Tibial nerve (tissue), 4 donors: ENCODE measurements around the gene KCNA2. TPM values are rescaled to one million over a fixed set of nuclear protein-coding genes. Genes with fewer than 3 reads are reported as not detected.
A peak's percentile ranks its signal among the peaks of the same experiment; 100 is the strongest.

ENCODE experiments used
- DNase-seq, 2 donors: peaks; one replicate each; pipeline ENCODE4 v3.0.0-alpha.2; 2019; ENCODE audit warnings: low spot score in 2 of 2
- H3K27ac ChIP-seq, 4 donors: fragments of 200-600 bp; sonication (generic) in 3 of 4; one replicate each; pipeline ENCODE4 v1.5.1; 2017 to 2019; ENCODE audit warnings: mild to moderate bottlenecking in 1 of 4
- H3K27me3 ChIP-seq, 2 donors: fragments of 200-600 bp; sonication (generic) in 1 of 2; one replicate each; pipeline versions ENCODE4 v1.5.1 to v1.6.0; 2017 to 2019
- H3K36me3 ChIP-seq, 3 donors: fragments of 200-600 bp; sonication (generic); one replicate each; pipeline ENCODE4 v1.5.1; 2018 to 2019
- H3K4me1 ChIP-seq, 4 donors: fragments of 200-600 bp; sonication (generic) in 3 of 4; one replicate each; pipeline ENCODE4 v1.5.1; 2017 to 2019
- H3K4me3 ChIP-seq, 4 donors: fragments of 200-600 bp; sonication (generic) in 3 of 4; one replicate each; pipeline ENCODE4 v1.5.1; 2017 to 2019; ENCODE audit warnings: mild to moderate bottlenecking in 1 of 4, moderate library complexity in 1 of 4
- H3K9me3 ChIP-seq, 4 donors: fragments of 200-600 bp; sonication (generic) in 3 of 4; one replicate each; pipeline ENCODE4 v1.5.1; 2017 to 2019
- EP300 ChIP-seq, 2 donors: sonication (generic); formaldehyde crosslinking; IDR thresholded peaks; one replicate each; pipeline ENCODE4 v1.6.1; 2017; ENCODE audit warnings: antibody characterized with exemption in 2 of 2, mild to moderate bottlenecking in 1 of 2
- POLR2A ChIP-seq, 2 donors: fragments of 450-650 bp; IDR thresholded peaks; one replicate each; pipeline ENCODE4 v1.6.1; 2017; ENCODE audit warnings: antibody characterized with exemption in 2 of 2, mild to moderate bottlenecking in 2 of 2, moderate library complexity in 2 of 2
- WGBS, 2 donors: methylation state at CpG; one replicate each; pipeline ENCODE4 v1.1.5; 2018; 5-methylcytosine and 5-hydroxymethylcytosine counted together
- total RNA-seq, 4 donors: library from RNA; depleted of rRNA; stranded (reverse); fragments of >200 nt; gene quantifications; one replicate each; pipeline ENCODE4 v1.1.0, GENCODE V29; 2016
- TF ChIP-seq, protein P1 (sequence below), 5 experiments: fragments of 200-600 bp in 3 of 5; fragments of 450-650 bp in 2 of 5; sonication (generic) in 3 of 5; IDR thresholded peaks; one replicate each; pipeline ENCODE4 v1.5.1; 2016 to 2019; ENCODE audit warnings: antibody characterized with exemption in 5 of 5, mild to moderate bottlenecking in 3 of 5, moderate library complexity in 2 of 5

Gene KCNA2
- total RNA-seq, 4 donors from 2014 or later = 10.2 to 22.0 (median 16.5) TPM

DNA sequence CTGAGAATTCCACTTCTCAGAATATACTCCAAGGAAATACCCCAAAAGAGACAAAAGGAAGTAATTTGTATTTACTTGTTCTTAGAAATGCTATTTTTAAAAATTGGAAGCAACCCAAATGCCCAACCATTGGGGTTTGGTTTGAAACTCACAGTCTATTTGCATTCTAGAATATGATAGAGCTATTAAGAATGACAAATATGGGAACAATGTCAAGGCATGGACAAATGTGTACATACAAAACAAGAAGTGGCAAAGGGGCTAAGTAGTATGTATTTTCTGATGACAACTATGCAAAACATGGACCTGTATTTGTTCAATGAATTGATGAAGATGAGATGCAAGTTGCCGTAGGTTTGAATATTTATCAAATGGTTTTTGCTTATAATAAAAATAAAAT lies 32.8 kb downstream of the KCNA2 start:
- WGBS, 2 donors = 76 to 83% methylated on average over 1 of the region's 1 CpG
- no peak for DNase-seq
- H3K36me3 ChIP-seq = no peaks in the 10 kb centered on the region
- no peak for TF ChIP-seq EP300 (IDR thresholded peaks at IDR 0.05)
- no peak for TF ChIP-seq POLR2A (IDR thresholded peaks at IDR 0.05)
- TF ChIP-seq, protein P1, sequence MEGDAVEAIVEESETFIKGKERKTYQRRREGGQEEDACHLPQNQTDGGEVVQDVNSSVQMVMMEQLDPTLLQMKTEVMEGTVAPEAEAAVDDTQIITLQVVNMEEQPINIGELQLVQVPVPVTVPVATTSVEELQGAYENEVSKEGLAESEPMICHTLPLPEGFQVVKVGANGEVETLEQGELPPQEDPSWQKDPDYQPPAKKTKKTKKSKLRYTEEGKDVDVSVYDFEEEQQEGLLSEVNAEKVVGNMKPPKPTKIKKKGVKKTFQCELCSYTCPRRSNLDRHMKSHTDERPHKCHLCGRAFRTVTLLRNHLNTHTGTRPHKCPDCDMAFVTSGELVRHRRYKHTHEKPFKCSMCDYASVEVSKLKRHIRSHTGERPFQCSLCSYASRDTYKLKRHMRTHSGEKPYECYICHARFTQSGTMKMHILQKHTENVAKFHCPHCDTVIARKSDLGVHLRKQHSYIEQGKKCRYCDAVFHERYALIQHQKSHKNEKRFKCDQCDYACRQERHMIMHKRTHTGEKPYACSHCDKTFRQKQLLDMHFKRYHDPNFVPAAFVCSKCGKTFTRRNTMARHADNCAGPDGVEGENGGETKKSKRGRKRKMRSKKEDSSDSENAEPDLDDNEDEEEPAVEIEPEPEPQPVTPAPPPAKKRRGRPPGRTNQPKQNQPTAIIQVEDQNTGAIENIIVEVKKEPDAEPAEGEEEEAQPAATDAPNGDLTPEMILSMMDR (IDR thresholded peaks at IDR 0.05) = no peak
- H3K27me3 ChIP-seq = no peaks in the 10 kb centered on the region
- no peak overlapping the region for H3K4me3 ChIP-seq
- H3K9me3 ChIP-seq = no peaks in the 10 kb centered on the region
- no peak overlapping the region for H3K27ac ChIP-seq
- H3K4me1 ChIP-seq = no peaks in the 10 kb centered on the region

DNA sequence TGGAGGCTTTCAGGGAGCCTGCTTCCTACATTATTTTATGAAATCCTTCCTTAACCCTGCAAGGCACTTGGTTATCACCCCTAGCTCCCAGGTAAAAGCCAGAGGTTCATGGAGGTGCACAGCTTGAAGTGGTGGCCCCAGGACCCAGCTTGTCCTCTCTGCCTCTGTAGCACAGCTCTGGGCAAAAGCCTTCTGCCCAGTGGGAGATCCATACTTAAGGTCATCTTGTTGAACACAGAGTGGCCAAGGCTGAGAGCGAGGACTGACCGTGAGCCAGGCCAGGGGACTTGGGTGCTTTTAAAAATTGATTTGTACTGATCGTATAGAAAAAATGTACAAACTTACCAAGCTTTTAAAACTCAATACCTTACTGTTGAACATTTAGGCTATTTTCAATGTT lies 33.4 kb downstream of the KCNA2 start:
- no peak for TF ChIP-seq POLR2A (IDR thresholded peaks at IDR 0.05)
- H3K27ac ChIP-seq = no peak overlapping the region
- WGBS, 2 donors = 92 to 95% methylated on average over 3 of the region's 3 CpGs
- no peaks in the 10 kb centered on the region for H3K27me3 ChIP-seq
- no peak overlapping the region for H3K4me3 ChIP-seq
- no peaks in the 10 kb centered on the region for H3K9me3 ChIP-seq
- H3K4me1 ChIP-seq = no peaks in the 10 kb centered on the region
- H3K36me3 ChIP-seq = no peaks in the 10 kb centered on the region
- DNase-seq = no peak

DNA sequence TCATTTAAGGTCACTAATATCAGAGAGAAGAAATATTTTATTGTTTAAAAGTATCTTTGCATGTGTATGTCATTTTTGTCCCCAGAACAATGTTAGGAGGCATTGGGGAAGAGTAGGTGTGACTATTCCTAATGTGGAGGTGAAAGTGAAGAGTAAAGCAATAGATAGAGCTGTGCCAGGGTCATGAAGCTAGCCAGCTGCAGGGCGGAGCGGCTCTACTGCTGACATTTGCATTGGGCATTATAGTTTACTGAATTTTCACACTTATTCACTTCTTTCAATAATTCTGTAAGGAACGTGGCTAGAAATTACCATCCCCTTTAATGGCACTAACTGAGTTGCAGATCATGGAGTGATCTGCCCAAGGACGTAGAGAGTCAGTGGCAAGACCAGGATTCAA lies 35.3 kb downstream of the KCNA2 start:
- Histone ChIP-seq H3K4me3 (no peak overlapping the region), H3K36me3 (no peaks in the 10 kb centered on the region), H3K4me1 (peaks cover 0 to 3% (median 0%) of the 10 kb centered on the region in 4 donors), H3K27ac (no peak overlapping the region), H3K9me3 (no peaks in the 10 kb centered on the region), H3K27me3 (no peaks in the 10 kb centered on the region)
- 64 to 72% methylated on average over 4 of the region's 4 CpGs for WGBS, 2 donors
- no peak for DNase-seq
- TF ChIP-seq, protein P1 (IDR thresholded peaks at IDR 0.05) = no peak
- TF ChIP-seq EP300 (IDR thresholded peaks at IDR 0.05) (no peak), POLR2A (IDR thresholded peaks at IDR 0.05) (no peak)

DNA sequence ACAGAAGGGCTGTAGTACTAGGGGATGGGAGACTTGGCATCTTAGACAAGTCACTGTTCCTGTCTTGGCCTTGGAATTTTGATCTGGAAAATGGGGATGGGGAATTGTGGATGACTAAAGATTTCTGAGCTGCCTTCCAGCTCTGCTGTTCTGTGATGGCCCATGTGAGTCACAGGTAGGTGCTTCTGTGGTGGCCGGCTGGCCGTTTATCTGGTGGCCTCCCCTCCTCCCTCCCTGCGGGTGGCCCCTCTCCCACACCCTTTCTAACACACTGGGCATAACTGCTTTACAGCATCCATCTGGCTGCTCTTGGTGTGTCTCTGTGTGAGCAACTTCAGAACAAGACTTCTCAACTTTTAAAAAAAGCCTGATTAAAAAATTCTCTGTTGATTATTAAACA lies 35.9 kb downstream of the KCNA2 start:
- H3K27me3 ChIP-seq = no peaks in the 10 kb centered on the region
- H3K27ac ChIP-seq = no peak overlapping the region
- H3K36me3 ChIP-seq = no peaks in the 10 kb centered on the region
- WGBS, 2 donors = 42 to 44% methylated on average over 3 of the region's 3 CpGs
- peaks cover 0 to 9% (median under 1%) of the 10 kb centered on the region in 4 donors for H3K4me1 ChIP-seq
- no peak for DNase-seq
- TF ChIP-seq EP300 (IDR thresholded peaks at IDR 0.05) = no peak
- TF ChIP-seq, protein P1 (IDR thresholded peaks at IDR 0.05) = no peak
- TF ChIP-seq POLR2A (IDR thresholded peaks at IDR 0.05) = no peak
- no peaks in the 10 kb centered on the region for H3K9me3 ChIP-seq
- H3K4me3 ChIP-seq = no peak overlapping the region

DNA sequence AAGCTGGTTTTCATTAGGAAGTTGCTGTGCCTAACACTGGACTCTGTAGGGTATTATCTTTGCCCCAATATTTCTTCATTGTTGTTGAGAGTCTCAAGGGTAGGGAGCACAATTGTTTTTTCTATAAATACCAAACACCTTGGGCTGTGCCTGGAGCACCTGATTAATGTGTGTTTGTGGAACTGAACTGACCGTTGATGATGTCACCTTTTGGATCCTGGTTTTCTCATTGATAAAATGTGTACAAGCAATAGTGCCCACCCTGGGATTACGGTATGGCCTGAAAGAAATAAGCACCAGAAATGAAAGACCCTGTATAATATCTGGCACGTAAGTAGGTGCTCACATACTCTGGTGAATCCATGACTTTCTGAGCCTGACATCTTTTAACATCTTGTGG lies 39.3 kb downstream of the KCNA2 start:
- 81 to 96% methylated on average over 3 of the region's 3 CpGs for WGBS, 2 donors
- TF ChIP-seq EP300 (IDR thresholded peaks at IDR 0.05) (no peak), POLR2A (IDR thresholded peaks at IDR 0.05) (no peak)
- TF ChIP-seq, protein P1 (IDR thresholded peaks at IDR 0.05) = no peak

DNA sequence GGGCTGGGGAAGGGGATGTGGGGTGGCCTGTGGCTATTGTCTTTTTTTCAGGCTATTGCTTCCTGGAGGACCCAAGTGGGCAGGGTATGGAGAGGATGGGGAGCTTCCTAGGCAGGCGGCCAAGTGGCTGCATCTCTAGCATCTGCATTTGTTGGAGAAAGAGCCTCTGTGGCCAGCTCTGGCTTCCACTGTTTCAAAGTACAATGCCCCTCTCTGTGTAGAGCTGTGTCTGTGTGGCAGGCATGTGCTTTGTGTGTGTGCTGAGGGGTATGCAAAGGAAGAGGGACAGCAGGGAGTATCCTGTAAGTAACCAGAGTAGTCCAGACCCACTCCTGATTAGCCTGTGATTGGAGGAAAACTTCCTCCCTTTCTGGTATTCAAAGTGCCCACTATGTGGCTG lies 40.6 kb downstream of the KCNA2 start:
- no peaks in the 10 kb centered on the region for H3K27me3 ChIP-seq
- no peak for TF ChIP-seq EP300 (IDR thresholded peaks at IDR 0.05)
- TF ChIP-seq POLR2A (IDR thresholded peaks at IDR 0.05) = no peak
- TF ChIP-seq, protein P1 (IDR thresholded peaks at IDR 0.05) = no peak
- no peak for DNase-seq
- H3K9me3 ChIP-seq = no peaks in the 10 kb centered on the region
- peak overlapping the region in 2 of 4 donors; percentile 42 to 43 for H3K27ac ChIP-seq
- H3K36me3 ChIP-seq = no peaks in the 10 kb centered on the region
- no peak overlapping the region for H3K4me3 ChIP-seq
- WGBS, 2 donors = 18 to 24% methylated on average over 1 of the region's 1 CpG
- peaks cover 0 to 15% (median 3%) of the 10 kb centered on the region in 4 donors for H3K4me1 ChIP-seq

More for the DNA sequence above, 39.3 kb downstream of the KCNA2 start:
- Histone ChIP-seq H3K27ac (no peak overlapping the region), H3K9me3 (no peaks in the 10 kb centered on the region), H3K4me1 (peaks cover 0 to 15% (median 3%) of the 10 kb centered on the region in 4 donors), H3K4me3 (no peak overlapping the region), H3K27me3 (no peaks in the 10 kb centered on the region), H3K36me3 (no peaks in the 10 kb centered on the region)
- DNase-seq = no peak
